Measurements from ENCODE around the gene YAF2.
A peak's percentile ranks its signal among the peaks of the same experiment; 100 is the strongest.

- TF ChIP-seq, protein P1, sequence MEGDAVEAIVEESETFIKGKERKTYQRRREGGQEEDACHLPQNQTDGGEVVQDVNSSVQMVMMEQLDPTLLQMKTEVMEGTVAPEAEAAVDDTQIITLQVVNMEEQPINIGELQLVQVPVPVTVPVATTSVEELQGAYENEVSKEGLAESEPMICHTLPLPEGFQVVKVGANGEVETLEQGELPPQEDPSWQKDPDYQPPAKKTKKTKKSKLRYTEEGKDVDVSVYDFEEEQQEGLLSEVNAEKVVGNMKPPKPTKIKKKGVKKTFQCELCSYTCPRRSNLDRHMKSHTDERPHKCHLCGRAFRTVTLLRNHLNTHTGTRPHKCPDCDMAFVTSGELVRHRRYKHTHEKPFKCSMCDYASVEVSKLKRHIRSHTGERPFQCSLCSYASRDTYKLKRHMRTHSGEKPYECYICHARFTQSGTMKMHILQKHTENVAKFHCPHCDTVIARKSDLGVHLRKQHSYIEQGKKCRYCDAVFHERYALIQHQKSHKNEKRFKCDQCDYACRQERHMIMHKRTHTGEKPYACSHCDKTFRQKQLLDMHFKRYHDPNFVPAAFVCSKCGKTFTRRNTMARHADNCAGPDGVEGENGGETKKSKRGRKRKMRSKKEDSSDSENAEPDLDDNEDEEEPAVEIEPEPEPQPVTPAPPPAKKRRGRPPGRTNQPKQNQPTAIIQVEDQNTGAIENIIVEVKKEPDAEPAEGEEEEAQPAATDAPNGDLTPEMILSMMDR (IDR thresholded peaks at IDR 0.05) = no peak
- TF ChIP-seq POLR2AphosphoS5 (IDR thresholded peaks at IDR 0.05) = peak; percentile 34 to 63 (median 63)
Measured at GRCh38 chr12:42237853-42238239, 202 bp downstream of the YAF2 start.

Measured in transverse colon (tissue), 4 donors.